Measurements from ENCODE around the gene HOXD10. TPM values are rescaled to one million over a fixed set of nuclear protein-coding genes. Genes with fewer than 3 reads are reported as not detected.
A peak's percentile ranks its signal among the peaks of the same experiment; 100 is the strongest.

Gene HOXD10
- total and polyA plus RNA-seq, 2 donors, result 4.1 to 14.1 TPM

- Histone ChIP-seq H3K4me1 (ENCODE audit: insufficient read depth) (peaks cover 6% of the 10 kb centered on the region), H3K36me3 (ENCODE audit: insufficient read depth) (no peaks in the 10 kb centered on the region), H3K27ac (ENCODE audit: low read depth) (no peak overlapping the region), H3K4me3 (ENCODE audit: low read depth, low read length) (peak overlapping the region; percentile 1)
- DNase-seq (ENCODE audit: extremely low spot score), result no peak
- WGBS, result 43% methylated on average over 4 of the region's 4 CpGs
Measured at GRCh38 chr2:176131848-176132158, 15.2 kb downstream of the HOXD10 start.

GRCh38 chr2:176132205-176133171, 15.9 kb downstream of the HOXD10 start:
- H3K27ac ChIP-seq (ENCODE audit: low read depth), result no peak overlapping the region
- H3K4me3 ChIP-seq (ENCODE audit: low read depth, low read length), result peak overlapping the region; percentile 9
- DNase-seq (ENCODE audit: extremely low spot score), result no peak
- H3K4me1 ChIP-seq (ENCODE audit: insufficient read depth), result peaks cover 6% of the 10 kb centered on the region
- no peaks in the 10 kb centered on the region for H3K36me3 ChIP-seq (ENCODE audit: insufficient read depth)
- WGBS, result 33% methylated on average over 33 of the region's 33 CpGs

GRCh38 chr2:176133389-176133788, 16.8 kb downstream of the HOXD10 start:
- no peak for DNase-seq (ENCODE audit: extremely low spot score)
- H3K27ac ChIP-seq (ENCODE audit: low read depth), result no peak overlapping the region
- H3K4me3 ChIP-seq (ENCODE audit: low read depth, low read length), result no peak overlapping the region
- no peaks in the 10 kb centered on the region for H3K36me3 ChIP-seq (ENCODE audit: insufficient read depth)
- peaks cover 6% of the 10 kb centered on the region for H3K4me1 ChIP-seq (ENCODE audit: insufficient read depth)

GRCh38 chr2:176134035-176134434, 17.5 kb downstream of the HOXD10 start:
- WGBS, result 73% methylated on average over 4 of the region's 4 CpGs
- peaks cover 6% of the 10 kb centered on the region for H3K4me1 ChIP-seq (ENCODE audit: insufficient read depth)
- DNase-seq (ENCODE audit: extremely low spot score), result no peak
- no peak overlapping the region for H3K4me3 ChIP-seq (ENCODE audit: low read depth, low read length)
- H3K36me3 ChIP-seq (ENCODE audit: insufficient read depth), result no peaks in the 10 kb centered on the region
- no peak overlapping the region for H3K27ac ChIP-seq (ENCODE audit: low read depth)

- Histone ChIP-seq H3K4me1 (ENCODE audit: insufficient read depth) (peaks cover 4% of the 10 kb centered on the region), H3K27ac (ENCODE audit: low read depth) (no peak overlapping the region), H3K4me3 (ENCODE audit: low read depth, low read length) (no peak overlapping the region), H3K36me3 (ENCODE audit: insufficient read depth) (no peaks in the 10 kb centered on the region)
- DNase-seq (ENCODE audit: extremely low spot score), result no peak
Measured at GRCh38 chr2:176135035-176135440, 18.5 kb downstream of the HOXD10 start.

- peak overlapping the region; percentile 69 for H3K27ac ChIP-seq (ENCODE audit: low read depth)
- no peaks in the 10 kb centered on the region for H3K4me1 ChIP-seq (ENCODE audit: insufficient read depth)
- H3K4me3 ChIP-seq (ENCODE audit: low read depth, low read length), result peak overlapping the region; percentile 50
- no peak for DNase-seq (ENCODE audit: extremely low spot score)
- H3K36me3 ChIP-seq (ENCODE audit: insufficient read depth), result no peaks in the 10 kb centered on the region
- 2% methylated on average over 71 of the region's 71 CpGs for WGBS
Measured at GRCh38 chr2:176136374-176137251, 20.0 kb downstream of the HOXD10 start.

- Histone ChIP-seq H3K4me3 (ENCODE audit: low read depth, low read length) (peak overlapping the region; percentile 50), H3K36me3 (ENCODE audit: insufficient read depth) (no peaks in the 10 kb centered on the region)
- WGBS, result 33% methylated on average over 2 of the region's 2 CpGs
Measured at GRCh38 chr2:176137252-176137580, 20.6 kb downstream of the HOXD10 start.

GRCh38 chr2:176137906-176138305, 21.3 kb downstream of the HOXD10 start:
- H3K36me3 ChIP-seq (ENCODE audit: insufficient read depth), result no peaks in the 10 kb centered on the region
- no peaks in the 10 kb centered on the region for H3K4me1 ChIP-seq (ENCODE audit: insufficient read depth)
- no peak overlapping the region for H3K27ac ChIP-seq (ENCODE audit: low read depth)
- WGBS, result 61% methylated on average over 8 of the region's 8 CpGs
- no peak overlapping the region for H3K4me3 ChIP-seq (ENCODE audit: low read depth, low read length)
- DNase-seq (ENCODE audit: extremely low spot score), result no peak

More at GRCh38 chr2:176137252-176137580, 20.6 kb downstream of the HOXD10 start:
- Histone ChIP-seq H3K4me1 (ENCODE audit: insufficient read depth) (no peaks in the 10 kb centered on the region), H3K27ac (ENCODE audit: low read depth) (peak overlapping the region; percentile 69)
- no peak for DNase-seq (ENCODE audit: extremely low spot score)

- H3K27ac ChIP-seq (ENCODE audit: low read depth), result no peak overlapping the region
- DNase-seq (ENCODE audit: extremely low spot score), result no peak
- 33% methylated on average over 14 of the region's 14 CpGs for WGBS
- H3K4me1 ChIP-seq (ENCODE audit: insufficient read depth), result no peaks in the 10 kb centered on the region
- no peaks in the 10 kb centered on the region for H3K36me3 ChIP-seq (ENCODE audit: insufficient read depth)
- no peak overlapping the region for H3K4me3 ChIP-seq (ENCODE audit: low read depth, low read length)
Measured at GRCh38 chr2:176138526-176138922, 21.9 kb downstream of the HOXD10 start.

- no peaks in the 10 kb centered on the region for H3K36me3 ChIP-seq (ENCODE audit: insufficient read depth)
- 38% methylated on average over 28 of the region's 28 CpGs for WGBS
- no peak for DNase-seq (ENCODE audit: extremely low spot score)
- H3K4me3 ChIP-seq (ENCODE audit: low read depth, low read length), result no peak overlapping the region
- no peak overlapping the region for H3K27ac ChIP-seq (ENCODE audit: low read depth)
- H3K4me1 ChIP-seq (ENCODE audit: insufficient read depth), result no peaks in the 10 kb centered on the region
Measured at GRCh38 chr2:176138923-176139660, 22.5 kb downstream of the HOXD10 start.

- WGBS, result 24% methylated on average over 41 of the region's 41 CpGs
- H3K36me3 ChIP-seq (ENCODE audit: insufficient read depth), result no peaks in the 10 kb centered on the region
- no peak overlapping the region for H3K27ac ChIP-seq (ENCODE audit: low read depth)
- DNase-seq (ENCODE audit: extremely low spot score), result no peak
- no peaks in the 10 kb centered on the region for H3K4me1 ChIP-seq (ENCODE audit: insufficient read depth)
- no peak overlapping the region for H3K4me3 ChIP-seq (ENCODE audit: low read depth, low read length)
Measured at GRCh38 chr2:176139661-176140512, 23.3 kb downstream of the HOXD10 start.

GRCh38 chr2:176140513-176141317, 24.1 kb downstream of the HOXD10 start:
- no peak for DNase-seq (ENCODE audit: extremely low spot score)
- Histone ChIP-seq H3K4me1 (ENCODE audit: insufficient read depth) (no peaks in the 10 kb centered on the region), H3K36me3 (ENCODE audit: insufficient read depth) (no peaks in the 10 kb centered on the region), H3K4me3 (ENCODE audit: low read depth, low read length) (peak overlapping the region; percentile 40), H3K27ac (ENCODE audit: low read depth) (no peak overlapping the region)
- 8% methylated on average over 48 of the region's 48 CpGs for WGBS

Data from urinary bladder (tissue), 4 donors.